Stimulated activated memory B cell treated with anti-CD40 and anti-IgM and Interleukin-4, amounts not matched to agents 10 μg/mL and 1 μg/mL and 100 μg/mL, for 72 hours (primary cell): ENCODE results near the gene CRYGC.

Experiments used
- ATAC-seq: fragments of 150-1000 bp; cut with Tn5 transposase; 2 replicates; pipeline ENCODE4 v1.10.0; 2021
- H3K27ac Mint-ChIP-seq: one replicate; pipeline ENCODE4 v1.8.0; 2022; ENCODE audit warnings: mild to moderate bottlenecking, mixed read lengths
- H3K27me3 Mint-ChIP-seq: one replicate; pipeline ENCODE4 v1.8.0; 2022; ENCODE audit warnings: mixed read lengths
- H3K36me3 Mint-ChIP-seq: one replicate; pipeline ENCODE4 v1.8.0; 2022; ENCODE audit warnings: mixed read lengths
- H3K4me1 Mint-ChIP-seq: one replicate; pipeline ENCODE4 v1.8.0; 2022; ENCODE audit warnings: mixed read lengths
- H3K4me3 Mint-ChIP-seq: one replicate; pipeline ENCODE4 v1.8.0; 2022; ENCODE audit warnings: mild to moderate bottlenecking, moderate library complexity, mixed read lengths
- H3K9me3 Mint-ChIP-seq: one replicate; pipeline ENCODE4 v1.8.0; 2022; ENCODE audit warnings: mixed read lengths

CRYGC gene

DNA sequence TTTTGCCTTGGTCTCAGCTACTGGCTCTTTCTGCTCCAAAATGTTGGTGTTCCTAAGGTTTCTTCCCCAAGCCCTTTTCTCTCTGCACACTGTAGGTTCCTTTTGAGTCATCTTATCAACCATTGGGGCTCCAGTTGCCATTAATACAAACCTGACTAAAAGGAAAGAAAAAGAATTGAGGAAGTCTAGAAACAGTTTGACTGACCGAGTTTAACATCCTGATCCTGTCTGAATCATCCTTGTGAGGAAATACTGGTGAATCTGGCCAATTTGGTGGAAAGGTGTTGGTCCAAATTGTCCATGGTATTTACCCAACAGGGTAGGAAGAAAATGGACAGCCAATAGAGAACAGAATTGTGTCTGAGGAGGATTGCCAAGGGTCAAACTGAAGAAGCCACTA, 43.6 kb downstream of the CRYGC start:
- no peak for ATAC-seq
- no peaks in the 10 kb centered on the region for H3K36me3 Mint-ChIP-seq
- H3K27ac Mint-ChIP-seq: no peak overlapping the region
- H3K9me3 Mint-ChIP-seq: peaks cover 2% of the 10 kb centered on the region
- H3K27me3 Mint-ChIP-seq: peaks cover 13% of the 10 kb centered on the region
- no peak overlapping the region for H3K4me3 Mint-ChIP-seq
- no peaks in the 10 kb centered on the region for H3K4me1 Mint-ChIP-seq

DNA sequence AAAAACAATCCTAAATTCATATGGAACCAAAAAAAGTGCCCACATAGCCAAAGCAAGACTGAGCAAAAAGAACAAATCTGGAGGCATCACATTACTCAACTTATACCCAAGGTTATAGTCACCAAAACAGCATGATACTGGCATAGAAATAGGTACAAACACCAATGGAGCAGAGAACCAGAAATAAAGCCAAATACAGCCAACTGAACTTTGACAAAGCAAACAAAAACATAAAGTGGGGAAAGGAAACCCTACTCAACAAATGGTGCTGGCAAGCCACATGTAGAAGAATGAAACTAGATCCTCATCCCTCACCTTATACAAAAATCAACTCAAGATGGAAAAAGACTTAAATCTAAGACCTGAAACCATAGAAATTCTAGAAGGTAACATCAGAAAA, 45.8 kb downstream of the CRYGC start:
- Mint-ChIP-seq H3K27me3 (peaks cover 29% of the 10 kb centered on the region), H3K4me1 (no peaks in the 10 kb centered on the region), H3K36me3 (no peaks in the 10 kb centered on the region), H3K27ac (no peak overlapping the region), H3K9me3 (peaks cover 8% of the 10 kb centered on the region), H3K4me3 (no peak overlapping the region)
- ATAC-seq: no peak
